DOHH2 (cell line): ENCODE measurements around the gene PLCB3.

Source experiments
- H3F3A ChIP-seq: fragments of 200-600 bp; sonication (generic), shearing (Covaris generic); 2 replicates; pipeline ENCODE4 v1.6.0; 2016; ENCODE audit warnings: antibody characterized with exemption, mild to moderate bottlenecking; ENCODE audit not compliant: control insufficient read depth, insufficient read depth
- H3K27ac ChIP-seq: fragments of 200-600 bp; sonication (generic); 2 replicates; pipeline ENCODE4 v1.5.1; 2014; ENCODE audit warnings: low read depth, mild to moderate bottlenecking, low read length, moderate library complexity
- H3K27me3 ChIP-seq: fragments of 200-600 bp; sonication (generic); 2 replicates; pipeline ENCODE4 v1.6.1; 2014; ENCODE audit warnings: mild to moderate bottlenecking, low read length, mixed read lengths; ENCODE audit not compliant: control insufficient read depth
- H3K36me3 ChIP-seq: fragments of 200-600 bp; sonication (generic); 2 replicates; pipeline ENCODE4 v1.6.1; 2014; ENCODE audit warnings: mild to moderate bottlenecking, low read length, moderate library complexity, mixed read lengths; ENCODE audit not compliant: control insufficient read depth
- H3K4me1 ChIP-seq: fragments of 200-600 bp; sonication (generic); 2 replicates; pipeline ENCODE4 v1.6.1; 2014; ENCODE audit warnings: mild to moderate bottlenecking, low read length, mixed read lengths; ENCODE audit not compliant: control insufficient read depth
- H3K4me2 ChIP-seq: fragments of 200-600 bp; sonication (generic); 2 replicates; pipeline ENCODE4 v1.6.0; 2014; ENCODE audit warnings: mild to moderate bottlenecking, low read length, moderate library complexity
- H3K4me3 ChIP-seq: fragments of 200-600 bp; sonication (generic); 2 replicates; pipeline ENCODE4 v1.5.1; 2014; ENCODE audit warnings: mild to moderate bottlenecking, low read length, mixed read lengths
- H3K79me2 ChIP-seq: fragments of 200-600 bp; sonication (generic); 2 replicates; pipeline ENCODE4 v1.6.1; 2014; ENCODE audit warnings: mild to moderate bottlenecking, low read length, mixed read lengths; ENCODE audit not compliant: control insufficient read depth
- H3K9me2 ChIP-seq: fragments of 200-600 bp; sonication (generic); replicated peaks from 2 replicates; pipeline ENCODE4 v1.6.1; 2014; ENCODE audit warnings: mild to moderate bottlenecking, low read length, mixed read lengths; ENCODE audit not compliant: control insufficient read depth
- H3K9me3 ChIP-seq: fragments of 200-600 bp; sonication (generic); 2 replicates; pipeline ENCODE4 v1.6.1; 2014; ENCODE audit warnings: antibody characterized with exemption, low read length, mixed read lengths; ENCODE audit not compliant: control insufficient read depth, insufficient read depth
- H4K20me1 ChIP-seq: fragments of 200-600 bp; sonication (generic); 2 replicates; pipeline ENCODE4 v1.6.0; 2014; ENCODE audit warnings: low read depth, mild to moderate bottlenecking, antibody characterized with exemption, low read length, moderate library complexity; ENCODE audit not compliant: control insufficient read depth, insufficient read depth
- EZH2phosphoT487 ChIP-seq: fragments of 200-600 bp; sonication (generic); IDR thresholded peaks from 2 replicates; pipeline ENCODE4 v1.6.1; 2017; ENCODE audit warnings: borderline replicate concordance, mild to moderate bottlenecking, antibody characterized with exemption, low read length, moderate library complexity, mixed read lengths
- TF ChIP-seq, protein P1 (sequence below): fragments of 200-600 bp; sonication (generic); IDR thresholded peaks from one replicate; pipeline ENCODE4 v1.5.1; 2014; ENCODE audit warnings: antibody characterized with exemption, mild to moderate bottlenecking, low read depth, low read length; ENCODE audit not compliant: poor library complexity, severe bottlenecking

The PLCB3 gene

DNA sequence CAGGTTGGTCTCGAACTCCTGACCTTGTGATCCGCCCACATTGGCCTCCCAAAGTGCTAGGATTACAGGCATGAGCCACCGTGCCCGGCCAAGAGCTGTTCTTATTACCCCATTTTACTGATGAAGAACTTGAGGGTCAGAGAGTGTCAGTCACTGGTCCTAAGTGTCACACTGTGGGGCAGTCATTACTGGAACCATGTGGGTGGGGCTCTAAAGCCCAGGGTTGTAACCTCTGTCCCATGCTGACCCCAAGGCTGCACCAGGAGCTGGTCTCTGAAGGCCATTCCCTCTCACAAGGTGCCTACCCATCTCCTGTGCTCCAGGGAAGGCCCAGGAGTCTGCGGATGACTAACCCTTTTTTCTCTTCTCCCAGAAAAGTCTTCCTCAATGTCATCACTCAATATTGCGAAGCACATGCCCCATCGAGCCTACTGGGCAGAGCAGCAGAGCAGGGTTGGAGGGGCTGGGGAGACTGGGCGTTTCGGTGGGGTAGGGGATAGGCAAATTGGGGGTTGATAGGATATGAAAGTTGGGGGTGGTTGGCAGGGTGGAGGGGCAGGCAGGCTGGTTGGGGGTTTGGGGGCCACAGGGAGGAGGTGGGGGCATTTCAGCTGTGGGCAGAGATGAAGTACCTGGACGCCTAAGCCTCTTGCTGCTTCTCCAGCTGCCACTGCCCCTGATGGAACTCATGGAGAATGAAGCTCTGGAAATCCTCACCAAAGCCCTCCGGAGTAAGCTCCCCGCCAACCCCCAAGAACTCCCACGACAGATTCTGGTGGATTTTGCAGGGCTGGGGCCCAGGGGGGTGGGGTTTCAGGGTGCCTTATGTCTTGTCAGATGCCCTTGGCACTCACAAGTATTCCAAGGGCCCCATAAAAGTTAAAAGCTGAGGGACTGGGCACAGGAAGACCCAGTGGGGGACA, 52.0 kb downstream of the PLCB3 start:
- TF ChIP-seq, protein P1, sequence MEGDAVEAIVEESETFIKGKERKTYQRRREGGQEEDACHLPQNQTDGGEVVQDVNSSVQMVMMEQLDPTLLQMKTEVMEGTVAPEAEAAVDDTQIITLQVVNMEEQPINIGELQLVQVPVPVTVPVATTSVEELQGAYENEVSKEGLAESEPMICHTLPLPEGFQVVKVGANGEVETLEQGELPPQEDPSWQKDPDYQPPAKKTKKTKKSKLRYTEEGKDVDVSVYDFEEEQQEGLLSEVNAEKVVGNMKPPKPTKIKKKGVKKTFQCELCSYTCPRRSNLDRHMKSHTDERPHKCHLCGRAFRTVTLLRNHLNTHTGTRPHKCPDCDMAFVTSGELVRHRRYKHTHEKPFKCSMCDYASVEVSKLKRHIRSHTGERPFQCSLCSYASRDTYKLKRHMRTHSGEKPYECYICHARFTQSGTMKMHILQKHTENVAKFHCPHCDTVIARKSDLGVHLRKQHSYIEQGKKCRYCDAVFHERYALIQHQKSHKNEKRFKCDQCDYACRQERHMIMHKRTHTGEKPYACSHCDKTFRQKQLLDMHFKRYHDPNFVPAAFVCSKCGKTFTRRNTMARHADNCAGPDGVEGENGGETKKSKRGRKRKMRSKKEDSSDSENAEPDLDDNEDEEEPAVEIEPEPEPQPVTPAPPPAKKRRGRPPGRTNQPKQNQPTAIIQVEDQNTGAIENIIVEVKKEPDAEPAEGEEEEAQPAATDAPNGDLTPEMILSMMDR, result no peak
- TF ChIP-seq EZH2phosphoT487, result no peak
- Histone ChIP-seq H3K4me2 (peak overlapping the region; percentile 89; the same call in 1 of the 2 replicates), H3K9me2 (no peaks in the 10 kb centered on the region), H3K4me1 (peaks cover 41% of the 10 kb centered on the region), H3K36me3 (peaks cover 26% of the 10 kb centered on the region), H3K27me3 (peaks cover 25% of the 10 kb centered on the region), H4K20me1 (no peaks in the 10 kb centered on the region), H3K4me3 (peak overlapping the region; percentile 86; the same call in 1 of the 2 replicates), H3K9me3 (no peaks in the 10 kb centered on the region), H3F3A (no peaks in the 10 kb centered on the region; the same call in 1 of the 2 replicates), H3K27ac (no peak overlapping the region), H3K79me2 (peaks cover 27% of the 10 kb centered on the region)

- peaks cover 26% of the 10 kb centered on the region for H3K36me3 ChIP-seq
- peak overlapping the region; percentile 86 for H3K4me3 ChIP-seq
- no peaks in the 10 kb centered on the region for H3K9me3 ChIP-seq
- H3K27me3 ChIP-seq, result peaks cover 20% of the 10 kb centered on the region
- H3K9me2 ChIP-seq, result no peaks in the 10 kb centered on the region
- no peaks in the 10 kb centered on the region; the same call in 1 of the 2 replicates for H3F3A ChIP-seq
- peaks cover 41% of the 10 kb centered on the region for H3K4me1 ChIP-seq
- peak overlapping the region; percentile 89 for H3K4me2 ChIP-seq
- no peaks in the 10 kb centered on the region for H4K20me1 ChIP-seq
- peaks cover 30% of the 10 kb centered on the region for H3K79me2 ChIP-seq
- TF ChIP-seq, protein P1, result no peak
- TF ChIP-seq EZH2phosphoT487, result no peak
- no peak overlapping the region for H3K27ac ChIP-seq
Observed at GRCh38 chr11:64304032-64304315, 52.6 kb downstream of the PLCB3 start.

DNA sequence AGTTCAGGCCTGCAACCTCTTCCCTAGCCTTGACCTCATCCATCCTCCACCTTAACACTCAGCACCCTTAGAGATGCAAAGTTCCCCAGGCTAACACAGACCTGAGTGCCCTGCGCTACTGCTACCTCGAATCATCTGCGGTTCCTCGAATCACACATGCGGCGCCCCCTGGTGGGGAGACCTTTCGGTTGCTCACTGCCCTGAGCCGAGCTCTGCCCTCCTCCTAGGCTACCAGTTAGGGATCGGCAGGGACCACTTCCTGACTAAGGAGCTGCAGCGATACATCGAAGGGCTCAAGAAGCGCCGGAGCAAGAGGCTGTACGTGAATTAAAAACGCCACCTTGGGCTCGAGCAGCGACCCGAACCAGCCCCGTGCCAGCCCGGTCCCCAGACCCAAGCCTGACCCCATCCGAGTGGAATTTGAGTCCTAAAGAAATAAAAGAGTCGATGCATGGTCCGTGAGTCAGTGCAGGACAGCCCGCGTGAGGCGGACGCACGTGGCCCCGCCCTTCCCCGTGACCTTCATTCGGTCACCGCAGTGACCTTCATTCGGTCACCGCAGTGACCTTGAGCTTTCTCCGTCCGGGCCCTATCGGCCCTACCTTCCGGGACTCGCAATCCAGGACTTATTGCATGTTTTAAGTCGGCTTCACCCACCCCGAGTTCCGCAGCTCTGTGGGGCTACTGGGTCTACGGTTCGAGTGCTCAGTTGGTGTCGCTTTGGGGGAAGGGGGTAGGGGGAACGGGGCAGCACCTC, 53.2 kb downstream of the PLCB3 start:
- Histone ChIP-seq H3F3A (no peaks in the 10 kb centered on the region; the same call in 1 of the 2 replicates), H3K4me1 (peaks cover 41% of the 10 kb centered on the region), H3K9me2 (no peaks in the 10 kb centered on the region), H3K36me3 (peaks cover 29% of the 10 kb centered on the region), H3K4me2 (peak overlapping the region; percentile 89), H3K79me2 (peaks cover 35% of the 10 kb centered on the region), H3K9me3 (no peaks in the 10 kb centered on the region), H3K27ac (peak overlapping the region; percentile 88), H3K27me3 (peaks cover 15% of the 10 kb centered on the region), H4K20me1 (no peaks in the 10 kb centered on the region), H3K4me3 (peak overlapping the region; percentile 86)
- TF ChIP-seq EZH2phosphoT487, result no peak
- TF ChIP-seq, protein P1, result peak; percentile 99
